ENCODE data around the gene NRG4.

DNA sequence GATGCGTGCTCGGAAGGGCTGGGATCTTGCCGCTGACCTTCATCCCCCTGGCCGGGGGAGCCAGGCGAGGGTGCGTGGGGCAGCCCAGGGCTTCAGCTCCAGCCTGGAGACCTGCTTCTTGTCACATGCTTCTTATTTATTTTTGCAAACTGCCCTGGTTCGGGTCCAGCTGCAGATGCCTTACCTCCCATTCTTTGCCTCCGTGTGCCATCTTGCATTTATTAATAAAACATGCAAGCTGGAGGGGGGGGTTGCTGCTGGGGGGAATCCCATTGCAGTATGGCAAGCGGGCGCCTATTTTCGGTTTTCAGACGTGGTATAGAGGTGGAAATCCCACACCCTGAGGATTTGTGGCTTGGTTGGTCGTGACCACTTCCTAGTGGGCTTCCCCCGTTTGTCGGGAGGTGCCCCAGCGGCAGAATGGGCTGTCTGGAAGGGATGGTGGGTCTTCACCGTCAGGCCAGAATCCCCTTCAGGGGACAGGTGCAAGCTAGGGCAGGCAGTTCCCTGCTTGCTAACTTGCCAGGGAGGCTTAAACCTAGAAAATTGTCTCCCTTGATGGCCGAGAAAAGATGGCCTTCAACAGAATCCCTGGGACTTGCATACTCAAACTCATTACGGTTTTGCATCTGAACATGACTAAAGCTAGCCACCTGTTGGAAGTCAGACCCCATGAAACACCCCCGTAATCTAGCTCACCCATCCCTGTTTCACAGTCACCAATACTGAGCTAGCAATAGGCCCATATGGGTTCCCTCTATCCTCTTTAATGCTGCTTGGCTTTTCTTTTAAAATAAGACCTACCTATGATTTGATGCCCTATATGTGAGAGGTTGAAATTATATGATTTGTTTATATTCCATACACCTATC is 48.1 kb upstream of the NRG4 start:
- TF ChIP-seq, protein P1, sequence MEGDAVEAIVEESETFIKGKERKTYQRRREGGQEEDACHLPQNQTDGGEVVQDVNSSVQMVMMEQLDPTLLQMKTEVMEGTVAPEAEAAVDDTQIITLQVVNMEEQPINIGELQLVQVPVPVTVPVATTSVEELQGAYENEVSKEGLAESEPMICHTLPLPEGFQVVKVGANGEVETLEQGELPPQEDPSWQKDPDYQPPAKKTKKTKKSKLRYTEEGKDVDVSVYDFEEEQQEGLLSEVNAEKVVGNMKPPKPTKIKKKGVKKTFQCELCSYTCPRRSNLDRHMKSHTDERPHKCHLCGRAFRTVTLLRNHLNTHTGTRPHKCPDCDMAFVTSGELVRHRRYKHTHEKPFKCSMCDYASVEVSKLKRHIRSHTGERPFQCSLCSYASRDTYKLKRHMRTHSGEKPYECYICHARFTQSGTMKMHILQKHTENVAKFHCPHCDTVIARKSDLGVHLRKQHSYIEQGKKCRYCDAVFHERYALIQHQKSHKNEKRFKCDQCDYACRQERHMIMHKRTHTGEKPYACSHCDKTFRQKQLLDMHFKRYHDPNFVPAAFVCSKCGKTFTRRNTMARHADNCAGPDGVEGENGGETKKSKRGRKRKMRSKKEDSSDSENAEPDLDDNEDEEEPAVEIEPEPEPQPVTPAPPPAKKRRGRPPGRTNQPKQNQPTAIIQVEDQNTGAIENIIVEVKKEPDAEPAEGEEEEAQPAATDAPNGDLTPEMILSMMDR (IDR thresholded peaks at IDR 0.05; ENCODE audit: low read length), result no peak
- no peak for TF ChIP-seq EZH2 (IDR thresholded peaks at IDR 0.05; ENCODE audit: borderline replicate concordance, low read length)

Measured in OCI-LY1 (cell line).